Left renal pelvis (tissue), 4 donors: ENCODE data around the gene ABCA12. TPM values are rescaled to one million over a fixed set of nuclear protein-coding genes. Genes with fewer than 3 reads are reported as not detected.

Experiments
- DNase-seq, 4 donors: peaks; one replicate each; pipeline ENCODE4 v3.0.0-alpha.2; 2013; ENCODE audit warnings: low read depth in 4 of 4, low spot score in 3 of 4
- polyA plus RNA-seq, 4 donors: library from polyadenylated mRNA; unstranded; fragments of 120-200 nt; gene quantifications; one replicate each; pipeline ENCODE4 v1.2.1, GENCODE V29; 2013; ENCODE audit not compliant: insufficient read length in 4 of 4

Gene ABCA12
- polyA plus RNA-seq, 4 donors = 0.08 to 0.24 (median 0.22) TPM

- peak in 1 of 4 donors; percentile 12 for DNase-seq
Measured at GRCh38 chr2:215137741-215138340, 585 bp downstream of the ABCA12 start.

DNA sequence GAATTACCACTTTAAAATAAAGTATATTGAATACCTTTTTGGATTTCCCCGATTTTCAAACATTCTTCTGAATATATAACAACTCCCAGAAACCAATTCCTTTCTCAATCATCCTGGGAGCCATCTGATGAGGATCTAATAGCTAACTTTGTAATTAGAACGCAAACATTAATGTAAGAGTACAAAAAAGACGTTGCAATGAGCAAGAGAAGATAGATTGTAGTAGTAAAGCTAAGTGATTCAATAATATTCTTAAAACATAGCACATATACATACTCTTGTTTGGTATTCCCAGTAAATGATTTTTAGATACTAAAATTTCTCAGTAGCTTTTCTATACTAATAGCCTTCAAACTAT lies 1.1 kb downstream of the ABCA12 start:
- DNase-seq = no peak

GRCh38 chr2:215136669-215137328 lies 1.6 kb downstream of the ABCA12 start:
- DNase-seq = no peak

DNA sequence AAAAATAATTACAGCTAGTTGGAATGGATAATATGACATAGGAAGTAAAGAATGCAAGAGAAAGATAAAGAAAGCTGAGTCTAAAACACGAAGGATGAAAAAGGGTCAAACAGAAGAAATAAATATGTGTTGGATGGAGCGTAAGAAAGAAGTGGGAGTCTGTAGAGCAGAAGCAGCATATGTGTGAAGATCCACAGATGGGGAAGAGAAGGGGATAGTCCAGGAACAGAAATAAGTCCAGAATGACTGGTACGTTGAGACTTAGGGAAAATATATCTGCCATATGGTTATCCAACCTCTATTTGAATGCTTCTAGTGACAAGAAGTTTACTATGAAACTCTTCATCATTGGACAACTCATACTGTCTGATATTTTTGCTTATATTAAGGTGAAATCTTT lies 18.0 kb downstream of the ABCA12 start:
- no peak for DNase-seq

- no peak for DNase-seq
Measured at GRCh38 chr2:215119847-215120246, 18.6 kb downstream of the ABCA12 start.

DNA sequence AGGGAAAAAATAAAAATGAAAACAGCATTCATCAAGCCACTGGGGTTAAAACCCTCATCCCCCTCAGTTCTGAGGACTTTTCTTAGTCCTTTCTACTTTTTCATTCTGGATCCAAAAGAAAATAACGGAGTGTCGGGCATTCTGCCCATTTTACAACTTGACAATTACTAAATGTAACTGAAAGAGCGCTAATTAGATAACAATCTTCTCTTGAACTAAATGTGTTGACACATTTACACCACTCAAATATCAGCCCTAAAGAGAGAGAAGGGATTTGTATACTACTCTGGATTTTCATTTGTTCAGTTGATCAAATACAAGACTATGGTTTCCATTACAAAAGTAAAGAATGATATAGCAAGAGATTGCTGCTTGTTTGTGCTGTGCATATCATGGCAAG lies 27.5 kb downstream of the ABCA12 start:
- no peak for DNase-seq

GRCh38 chr2:215107216-215108056 lies 31.0 kb downstream of the ABCA12 start:
- DNase-seq = no peak

- no peak for DNase-seq
Measured at GRCh38 chr2:215105607-215106354, 32.6 kb downstream of the ABCA12 start.

GRCh38 chr2:215104226-215104625 lies 34.2 kb downstream of the ABCA12 start:
- no peak for DNase-seq

GRCh38 chr2:215098875-215099274 lies 39.6 kb downstream of the ABCA12 start:
- DNase-seq = no peak

DNA sequence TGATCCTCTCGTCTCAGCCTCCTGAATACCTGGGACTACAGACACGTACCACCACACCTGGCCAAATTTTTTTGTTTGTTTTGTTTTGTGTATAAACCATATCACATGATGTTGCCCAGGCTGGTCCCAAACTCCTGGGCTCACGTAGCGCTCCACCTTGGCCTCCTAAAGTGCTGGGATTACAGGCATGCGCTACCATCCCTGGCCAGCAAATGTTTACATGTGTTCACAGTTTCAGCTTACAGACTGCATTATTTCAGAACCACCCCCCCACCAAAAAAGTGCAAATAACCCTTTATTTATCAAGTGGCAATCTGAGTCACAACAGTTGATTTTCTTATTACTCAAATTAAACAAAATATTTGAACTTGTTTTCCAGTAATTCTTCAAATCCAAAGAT lies 54.3 kb downstream of the ABCA12 start:
- no peak for DNase-seq

GRCh38 chr2:215083146-215083545 lies 55.3 kb downstream of the ABCA12 start:
- DNase-seq = no peak

DNA sequence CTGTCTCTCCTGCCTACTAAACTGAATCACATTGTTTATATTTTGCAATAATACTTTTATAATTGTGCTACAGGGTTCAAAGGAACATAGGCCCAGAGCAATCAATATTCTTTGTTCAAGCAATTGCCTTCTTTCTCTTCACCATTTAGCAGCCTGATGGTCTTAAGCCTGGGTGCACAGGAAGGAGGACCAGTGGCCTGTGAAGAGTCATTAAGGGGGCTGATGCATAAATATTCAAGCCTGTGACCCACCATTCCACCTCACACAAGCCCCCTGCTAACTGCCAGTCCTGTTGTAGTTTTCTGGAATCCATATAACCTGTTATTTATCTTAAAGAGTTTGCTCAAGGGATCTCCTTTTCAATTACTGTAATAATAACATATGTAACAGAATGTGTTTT lies 56.0 kb downstream of the ABCA12 start:
- peak in 1 of 4 donors; percentile 7 for DNase-seq

GRCh38 chr2:215080545-215080944 lies 57.9 kb downstream of the ABCA12 start:
- peak in 2 of 4 donors; percentile 7 to 22 for DNase-seq

DNA sequence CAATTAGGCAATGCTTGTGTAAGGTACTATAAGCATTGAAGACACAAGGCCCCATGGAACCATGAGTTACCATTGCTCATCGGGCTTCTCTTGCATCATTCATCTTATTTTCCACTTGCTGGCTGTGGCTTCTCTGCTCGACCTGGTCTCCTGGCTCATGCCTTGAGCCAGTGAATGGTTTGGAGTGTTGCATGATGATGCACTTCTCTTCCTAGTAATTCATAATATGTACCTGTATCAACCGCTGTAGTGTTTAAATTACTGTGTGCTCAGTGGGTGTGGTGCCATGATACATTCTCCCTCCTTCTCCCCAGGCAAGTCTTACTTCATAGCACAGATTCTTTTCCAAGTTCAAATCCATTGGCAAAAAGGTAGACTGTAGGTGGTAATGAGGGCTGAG lies 66.8 kb downstream of the ABCA12 start:
- no peak for DNase-seq

GRCh38 chr2:215068399-215068798 lies 70.0 kb downstream of the ABCA12 start:
- no peak for DNase-seq

DNA sequence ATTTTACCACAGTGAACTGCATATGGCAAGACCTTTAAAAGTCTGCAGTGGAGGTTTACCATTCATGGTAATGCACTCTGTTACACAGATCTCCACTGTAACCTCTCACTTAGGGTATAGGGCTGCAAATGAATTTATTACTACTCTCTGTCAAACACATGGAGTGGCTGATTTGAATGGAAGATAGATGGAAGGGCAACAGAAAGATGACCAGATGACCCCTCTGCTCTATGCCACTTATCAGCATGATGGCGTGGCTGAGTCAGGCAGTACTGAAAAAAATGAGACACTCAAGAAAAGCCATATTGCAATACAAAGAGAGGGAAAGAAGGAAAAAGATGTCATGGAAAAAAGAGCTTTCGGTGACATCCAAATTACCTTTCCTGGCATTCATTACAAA lies 72.3 kb downstream of the ABCA12 start:
- no peak for DNase-seq

GRCh38 chr2:215063526-215063925 lies 74.9 kb downstream of the ABCA12 start:
- no peak for DNase-seq

- no peak for DNase-seq
Measured at GRCh38 chr2:215060861-215061536, 77.4 kb downstream of the ABCA12 start.

DNA sequence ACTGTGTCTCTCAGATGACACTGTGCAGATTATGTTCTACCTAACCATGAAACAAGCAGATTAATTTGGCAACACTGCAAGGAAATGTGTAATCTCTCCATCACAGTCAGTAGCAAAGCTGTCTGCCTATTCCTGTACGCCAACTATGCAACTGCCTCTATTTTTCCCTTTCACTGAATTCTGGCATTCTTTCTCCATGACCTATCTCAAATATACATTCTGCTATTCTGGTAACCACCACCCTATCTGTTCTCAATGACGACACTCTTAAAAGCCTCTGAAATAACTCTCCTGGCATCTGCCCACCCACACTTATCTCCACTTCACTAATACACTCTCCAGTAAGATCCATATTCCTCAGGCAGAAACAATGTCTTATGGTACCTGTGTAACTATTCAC lies 78.7 kb downstream of the ABCA12 start:
- no peak for DNase-seq

- DNase-seq = no peak
Measured at GRCh38 chr2:215055891-215056290, 82.5 kb downstream of the ABCA12 start.
